Ishikawa (cell line): ENCODE results near the gene EPS15.

Experiments used
- CREB1 ChIP-seq: IDR thresholded peaks from 2 replicates; pipeline ENCODE4 v1.6.1; 2012; ENCODE audit warnings: low read depth
- EP300 ChIP-seq: IDR thresholded peaks from 2 replicates; pipeline ENCODE4 v1.6.1; 2012; ENCODE audit warnings: borderline replicate concordance
- FOXM1 ChIP-seq: IDR thresholded peaks from 2 replicates; pipeline ENCODE4 v1.6.1; 2012; ENCODE audit warnings: low read depth, borderline replicate concordance
- NFIC ChIP-seq: IDR thresholded peaks from 2 replicates; pipeline ENCODE4 v1.6.1; 2012
- TEAD4 ChIP-seq: IDR thresholded peaks from 2 replicates; pipeline ENCODE4 v1.6.1; 2012
- YY1 ChIP-seq: IDR thresholded peaks from 2 replicates; pipeline ENCODE4 v1.6.1; 2012; ENCODE audit warnings: low read depth
- TF ChIP-seq, protein P1 (sequence below): IDR thresholded peaks from 2 replicates; pipeline ENCODE4 v1.6.1; 2012; ENCODE audit warnings: low read depth, mild to moderate bottlenecking
- TF ChIP-seq, protein P2 (sequence below): IDR thresholded peaks from 2 replicates; pipeline ENCODE4 v1.6.1; 2012

DNA sequence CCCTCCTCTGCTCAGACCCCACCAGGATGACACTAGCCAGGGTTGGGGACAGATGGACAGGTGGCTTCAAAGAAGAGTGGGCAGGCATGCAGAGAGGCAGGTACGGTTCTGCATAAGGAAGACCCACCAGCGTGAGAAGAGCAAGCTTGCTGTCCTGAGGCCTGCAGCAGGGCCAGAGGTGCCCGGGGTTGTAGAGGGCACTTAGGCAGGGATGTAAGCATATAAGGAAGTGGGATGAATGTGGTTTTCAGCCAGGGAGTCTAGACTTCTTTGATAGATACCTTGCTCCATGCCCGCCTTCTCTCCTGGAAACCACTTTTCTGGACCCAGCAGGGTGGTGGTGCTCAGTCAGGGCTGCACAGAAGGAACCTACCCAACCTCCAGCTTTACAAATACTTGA, 190.1 kb downstream of the EPS15 start:
- TF ChIP-seq, protein P1, sequence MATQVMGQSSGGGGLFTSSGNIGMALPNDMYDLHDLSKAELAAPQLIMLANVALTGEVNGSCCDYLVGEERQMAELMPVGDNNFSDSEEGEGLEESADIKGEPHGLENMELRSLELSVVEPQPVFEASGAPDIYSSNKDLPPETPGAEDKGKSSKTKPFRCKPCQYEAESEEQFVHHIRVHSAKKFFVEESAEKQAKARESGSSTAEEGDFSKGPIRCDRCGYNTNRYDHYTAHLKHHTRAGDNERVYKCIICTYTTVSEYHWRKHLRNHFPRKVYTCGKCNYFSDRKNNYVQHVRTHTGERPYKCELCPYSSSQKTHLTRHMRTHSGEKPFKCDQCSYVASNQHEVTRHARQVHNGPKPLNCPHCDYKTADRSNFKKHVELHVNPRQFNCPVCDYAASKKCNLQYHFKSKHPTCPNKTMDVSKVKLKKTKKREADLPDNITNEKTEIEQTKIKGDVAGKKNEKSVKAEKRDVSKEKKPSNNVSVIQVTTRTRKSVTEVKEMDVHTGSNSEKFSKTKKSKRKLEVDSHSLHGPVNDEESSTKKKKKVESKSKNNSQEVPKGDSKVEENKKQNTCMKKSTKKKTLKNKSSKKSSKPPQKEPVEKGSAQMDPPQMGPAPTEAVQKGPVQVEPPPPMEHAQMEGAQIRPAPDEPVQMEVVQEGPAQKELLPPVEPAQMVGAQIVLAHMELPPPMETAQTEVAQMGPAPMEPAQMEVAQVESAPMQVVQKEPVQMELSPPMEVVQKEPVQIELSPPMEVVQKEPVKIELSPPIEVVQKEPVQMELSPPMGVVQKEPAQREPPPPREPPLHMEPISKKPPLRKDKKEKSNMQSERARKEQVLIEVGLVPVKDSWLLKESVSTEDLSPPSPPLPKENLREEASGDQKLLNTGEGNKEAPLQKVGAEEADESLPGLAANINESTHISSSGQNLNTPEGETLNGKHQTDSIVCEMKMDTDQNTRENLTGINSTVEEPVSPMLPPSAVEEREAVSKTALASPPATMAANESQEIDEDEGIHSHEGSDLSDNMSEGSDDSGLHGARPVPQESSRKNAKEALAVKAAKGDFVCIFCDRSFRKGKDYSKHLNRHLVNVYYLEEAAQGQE, result no peak
- no peak for TF ChIP-seq FOXM1
- TF ChIP-seq CREB1, result no peak
- no peak for TF ChIP-seq YY1
- no peak for TF ChIP-seq EP300
- TF ChIP-seq, protein P2, sequence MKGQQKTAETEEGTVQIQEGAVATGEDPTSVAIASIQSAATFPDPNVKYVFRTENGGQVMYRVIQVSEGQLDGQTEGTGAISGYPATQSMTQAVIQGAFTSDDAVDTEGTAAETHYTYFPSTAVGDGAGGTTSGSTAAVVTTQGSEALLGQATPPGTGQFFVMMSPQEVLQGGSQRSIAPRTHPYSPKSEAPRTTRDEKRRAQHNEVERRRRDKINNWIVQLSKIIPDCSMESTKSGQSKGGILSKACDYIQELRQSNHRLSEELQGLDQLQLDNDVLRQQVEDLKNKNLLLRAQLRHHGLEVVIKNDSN, result no peak
- TF ChIP-seq NFIC, result no peak
- TF ChIP-seq TEAD4, result no peak
